GM23338 (cell line): ENCODE measurements around the gene SDHB. TPM values are rescaled to one million over a fixed set of nuclear protein-coding genes. Genes with fewer than 3 reads are reported as not detected.

Source experiments
- ATAC-seq: fragments of 200-7000 bp; cut with Tn5 transposase; 3 replicates; pipeline ENCODE4 v1.9.1; 2020
- DNase-seq: peaks from one replicate; pipeline ENCODE4 v3.0.0-alpha.2; 2015; ENCODE audit warnings: low spot score
- H2AFZ ChIP-seq: fragments of 200-600 bp; sonication (generic); 2 replicates; pipeline ENCODE4 v1.8.0; 2016; ENCODE audit warnings: antibody characterized with exemption, mild to moderate bottlenecking, moderate library complexity
- H3F3A ChIP-seq: fragments of 200-600 bp; sonication (generic); replicated peaks from 2 replicates; pipeline ENCODE4 v1.8.0; 2017; ENCODE audit warnings: antibody characterized with exemption, mixed run types, low read depth
- H3K27ac ChIP-seq: fragments of 200-600 bp; sonication (generic); 2 replicates; pipeline ENCODE4 v1.6.1; 2016; ENCODE audit warnings: low read depth
- H3K27me3 ChIP-seq: fragments of 200-600 bp; sonication (generic); 2 replicates; pipeline ENCODE4 v1.8.0; 2016; ENCODE audit warnings: mild to moderate bottlenecking, mixed run types, moderate library complexity; ENCODE audit not compliant: insufficient read depth
- H3K36me3 ChIP-seq: fragments of 200-600 bp; sonication (generic); 2 replicates; pipeline ENCODE4 v1.8.0; 2016; ENCODE audit warnings: mild to moderate bottlenecking; ENCODE audit not compliant: insufficient read depth
- H3K4me1 ChIP-seq: fragments of 200-600 bp; sonication (generic); 2 replicates; pipeline ENCODE4 v1.8.0; 2016; ENCODE audit warnings: mild to moderate bottlenecking, moderate library complexity; ENCODE audit not compliant: insufficient read depth
- H3K4me2 ChIP-seq: fragments of 200-600 bp; sonication (generic); 2 replicates; pipeline ENCODE4 v1.7.1; 2017; ENCODE audit warnings: mixed run types
- H3K4me3 ChIP-seq: fragments of 200-600 bp; sonication (generic); 2 replicates; pipeline ENCODE4 v1.6.1; 2016; ENCODE audit warnings: mixed run types
- H3K79me2 ChIP-seq: fragments of 200-600 bp; sonication (generic); replicated peaks from 2 replicates; pipeline ENCODE4 v1.8.0; 2017; ENCODE audit warnings: mild to moderate bottlenecking; ENCODE audit not compliant: insufficient read depth
- H3K9me2 ChIP-seq: fragments of 200-600 bp; sonication (generic); 2 replicates; pipeline ENCODE4 v1.8.0; 2017; ENCODE audit not compliant: insufficient read depth
- H4K20me1 ChIP-seq: fragments of 200-600 bp; sonication (generic); replicated peaks from 2 replicates; pipeline ENCODE4 v1.8.0; 2017; ENCODE audit warnings: mild to moderate bottlenecking; ENCODE audit not compliant: insufficient read depth
- H3K27ac Mint-ChIP-seq: 2 replicates; pipeline ENCODE4 v1.8.0; 2020; ENCODE audit warnings: inconsistent platforms, mild to moderate bottlenecking, moderate library complexity, mixed read lengths
- H3K27me3 Mint-ChIP-seq: 3 replicates; pipeline ENCODE4 v1.8.0; 2022; ENCODE audit warnings: low read depth, mild to moderate bottlenecking, moderate library complexity, mixed read lengths, inconsistent platforms; ENCODE audit not compliant: insufficient read depth, poor library complexity
- H3K36me3 Mint-ChIP-seq: 3 replicates; pipeline ENCODE4 v1.8.0; 2021; ENCODE audit warnings: low read depth, mild to moderate bottlenecking, inconsistent platforms, moderate library complexity, mixed read lengths
- H3K4me1 Mint-ChIP-seq: 3 replicates; pipeline ENCODE4 v1.8.0; 2020; ENCODE audit warnings: mild to moderate bottlenecking, inconsistent platforms, mixed read lengths
- H3K4me3 Mint-ChIP-seq: 3 replicates; pipeline ENCODE4 v1.8.0; 2021; ENCODE audit warnings: moderate library complexity, mild to moderate bottlenecking, inconsistent platforms, mixed read lengths
- H3K9me3 Mint-ChIP-seq: 3 replicates; pipeline ENCODE4 v1.8.0; 2020; ENCODE audit warnings: moderate library complexity, mild to moderate bottlenecking, inconsistent platforms, mixed read lengths
- EZH2 ChIP-seq: fragments of 200-600 bp; sonication (generic); IDR thresholded peaks from one replicate; pipeline ENCODE4 v1.8.0; 2017; ENCODE audit warnings: antibody characterized with exemption, mild to moderate bottlenecking, low read depth; ENCODE audit not compliant: unreplicated experiment
- EZH2phosphoT487 ChIP-seq: fragments of 200-600 bp; sonication (generic); IDR thresholded peaks from one replicate; pipeline ENCODE4 v1.8.1; 2018; ENCODE audit warnings: antibody characterized with exemption; ENCODE audit not compliant: unreplicated experiment
- NANOG ChIP-seq: IDR thresholded peaks from 2 replicates; pipeline ENCODE4 v1.6.1; 2016; ENCODE audit warnings: antibody characterized with exemption, borderline replicate concordance
- ZNF331 ChIP-seq: fragments of 250-450 bp; sonication (Bioruptor Pico); IDR thresholded peaks from 2 replicates; pipeline ENCODE4 v1.5.0; 2020; ENCODE audit warnings: low read depth, mild to moderate bottlenecking, moderate library complexity
- polyA plus RNA-seq: library from polyadenylated mRNA; unstranded; fragments of >200 nt; fragmentation: Nextera tagmentation; extraction: Ambion mirVana; gene quantifications from 2 replicates; pipeline ENCODE4 v1.2.1, GENCODE V29; 2016
- total RNA-seq: library from RNA; depleted of rRNA; stranded (reverse); fragments of >200 nt; shearing (Covaris generic); gene quantifications from 2 replicates; pipeline ENCODE4 v1.2.3, GENCODE V29; 2014
- TF ChIP-seq, protein P1 (sequence below), 2 experiments: fragments of 200-600 bp in 1 of 2; sonication (generic) in 1 of 2; conservative IDR thresholded peaks; 2 replicates each; pipeline versions ENCODE4 v1.5.1 to v1.6.1; 2016 to 2017; ENCODE audit warnings: antibody characterized with exemption in 2 of 2, low read depth in 2 of 2, mild to moderate bottlenecking in 2 of 2, moderate library complexity in 1 of 2
- TF ChIP-seq, protein P2 (sequence below): fragments of 250-450 bp; sonication (Bioruptor Pico); IDR thresholded peaks from 2 replicates; pipeline ENCODE4 v1.5.0; 2020; ENCODE audit warnings: mild to moderate bottlenecking, moderate library complexity

The SDHB gene
- total and polyA plus RNA-seq, 2 experiments from 2014 or later = 72.8 to 112 TPM

GRCh38 chr1:17075470-17076255, 21.8 kb upstream of the SDHB start:
- Histone ChIP-seq H3K4me2 (no peak overlapping the region), H3K36me3 (no peaks in the 10 kb centered on the region), H3K4me3 (no peak overlapping the region), H3K27ac (no peak overlapping the region), H3K9me2 (no peaks in the 10 kb centered on the region), H3K4me1 (no peaks in the 10 kb centered on the region), H2AFZ (no peak overlapping the region), H3F3A (no peaks in the 10 kb centered on the region), H4K20me1 (no peaks in the 10 kb centered on the region), H3K79me2 (no peaks in the 10 kb centered on the region), H3K27me3 (no peaks in the 10 kb centered on the region)
- peaks cover 5% of the 10 kb centered on the region for H3K27me3 Mint-ChIP-seq
- no peak overlapping the region for H3K4me3 Mint-ChIP-seq
- H3K9me3 Mint-ChIP-seq = no peaks in the 10 kb centered on the region
- H3K36me3 Mint-ChIP-seq = no peaks in the 10 kb centered on the region
- TF ChIP-seq, protein P1, sequence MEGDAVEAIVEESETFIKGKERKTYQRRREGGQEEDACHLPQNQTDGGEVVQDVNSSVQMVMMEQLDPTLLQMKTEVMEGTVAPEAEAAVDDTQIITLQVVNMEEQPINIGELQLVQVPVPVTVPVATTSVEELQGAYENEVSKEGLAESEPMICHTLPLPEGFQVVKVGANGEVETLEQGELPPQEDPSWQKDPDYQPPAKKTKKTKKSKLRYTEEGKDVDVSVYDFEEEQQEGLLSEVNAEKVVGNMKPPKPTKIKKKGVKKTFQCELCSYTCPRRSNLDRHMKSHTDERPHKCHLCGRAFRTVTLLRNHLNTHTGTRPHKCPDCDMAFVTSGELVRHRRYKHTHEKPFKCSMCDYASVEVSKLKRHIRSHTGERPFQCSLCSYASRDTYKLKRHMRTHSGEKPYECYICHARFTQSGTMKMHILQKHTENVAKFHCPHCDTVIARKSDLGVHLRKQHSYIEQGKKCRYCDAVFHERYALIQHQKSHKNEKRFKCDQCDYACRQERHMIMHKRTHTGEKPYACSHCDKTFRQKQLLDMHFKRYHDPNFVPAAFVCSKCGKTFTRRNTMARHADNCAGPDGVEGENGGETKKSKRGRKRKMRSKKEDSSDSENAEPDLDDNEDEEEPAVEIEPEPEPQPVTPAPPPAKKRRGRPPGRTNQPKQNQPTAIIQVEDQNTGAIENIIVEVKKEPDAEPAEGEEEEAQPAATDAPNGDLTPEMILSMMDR (conservative IDR thresholded peaks at IDR 0.05; ENCODE audit: low read depth in 2 of 2) = peak; percentile 53 to 68
- no peak for TF ChIP-seq ZNF331 (CRISPR knock-in tag)
- no peak for TF ChIP-seq EZH2
- TF ChIP-seq EZH2phosphoT487 = no peak
- TF ChIP-seq NANOG = no peak
- TF ChIP-seq, protein P2, sequence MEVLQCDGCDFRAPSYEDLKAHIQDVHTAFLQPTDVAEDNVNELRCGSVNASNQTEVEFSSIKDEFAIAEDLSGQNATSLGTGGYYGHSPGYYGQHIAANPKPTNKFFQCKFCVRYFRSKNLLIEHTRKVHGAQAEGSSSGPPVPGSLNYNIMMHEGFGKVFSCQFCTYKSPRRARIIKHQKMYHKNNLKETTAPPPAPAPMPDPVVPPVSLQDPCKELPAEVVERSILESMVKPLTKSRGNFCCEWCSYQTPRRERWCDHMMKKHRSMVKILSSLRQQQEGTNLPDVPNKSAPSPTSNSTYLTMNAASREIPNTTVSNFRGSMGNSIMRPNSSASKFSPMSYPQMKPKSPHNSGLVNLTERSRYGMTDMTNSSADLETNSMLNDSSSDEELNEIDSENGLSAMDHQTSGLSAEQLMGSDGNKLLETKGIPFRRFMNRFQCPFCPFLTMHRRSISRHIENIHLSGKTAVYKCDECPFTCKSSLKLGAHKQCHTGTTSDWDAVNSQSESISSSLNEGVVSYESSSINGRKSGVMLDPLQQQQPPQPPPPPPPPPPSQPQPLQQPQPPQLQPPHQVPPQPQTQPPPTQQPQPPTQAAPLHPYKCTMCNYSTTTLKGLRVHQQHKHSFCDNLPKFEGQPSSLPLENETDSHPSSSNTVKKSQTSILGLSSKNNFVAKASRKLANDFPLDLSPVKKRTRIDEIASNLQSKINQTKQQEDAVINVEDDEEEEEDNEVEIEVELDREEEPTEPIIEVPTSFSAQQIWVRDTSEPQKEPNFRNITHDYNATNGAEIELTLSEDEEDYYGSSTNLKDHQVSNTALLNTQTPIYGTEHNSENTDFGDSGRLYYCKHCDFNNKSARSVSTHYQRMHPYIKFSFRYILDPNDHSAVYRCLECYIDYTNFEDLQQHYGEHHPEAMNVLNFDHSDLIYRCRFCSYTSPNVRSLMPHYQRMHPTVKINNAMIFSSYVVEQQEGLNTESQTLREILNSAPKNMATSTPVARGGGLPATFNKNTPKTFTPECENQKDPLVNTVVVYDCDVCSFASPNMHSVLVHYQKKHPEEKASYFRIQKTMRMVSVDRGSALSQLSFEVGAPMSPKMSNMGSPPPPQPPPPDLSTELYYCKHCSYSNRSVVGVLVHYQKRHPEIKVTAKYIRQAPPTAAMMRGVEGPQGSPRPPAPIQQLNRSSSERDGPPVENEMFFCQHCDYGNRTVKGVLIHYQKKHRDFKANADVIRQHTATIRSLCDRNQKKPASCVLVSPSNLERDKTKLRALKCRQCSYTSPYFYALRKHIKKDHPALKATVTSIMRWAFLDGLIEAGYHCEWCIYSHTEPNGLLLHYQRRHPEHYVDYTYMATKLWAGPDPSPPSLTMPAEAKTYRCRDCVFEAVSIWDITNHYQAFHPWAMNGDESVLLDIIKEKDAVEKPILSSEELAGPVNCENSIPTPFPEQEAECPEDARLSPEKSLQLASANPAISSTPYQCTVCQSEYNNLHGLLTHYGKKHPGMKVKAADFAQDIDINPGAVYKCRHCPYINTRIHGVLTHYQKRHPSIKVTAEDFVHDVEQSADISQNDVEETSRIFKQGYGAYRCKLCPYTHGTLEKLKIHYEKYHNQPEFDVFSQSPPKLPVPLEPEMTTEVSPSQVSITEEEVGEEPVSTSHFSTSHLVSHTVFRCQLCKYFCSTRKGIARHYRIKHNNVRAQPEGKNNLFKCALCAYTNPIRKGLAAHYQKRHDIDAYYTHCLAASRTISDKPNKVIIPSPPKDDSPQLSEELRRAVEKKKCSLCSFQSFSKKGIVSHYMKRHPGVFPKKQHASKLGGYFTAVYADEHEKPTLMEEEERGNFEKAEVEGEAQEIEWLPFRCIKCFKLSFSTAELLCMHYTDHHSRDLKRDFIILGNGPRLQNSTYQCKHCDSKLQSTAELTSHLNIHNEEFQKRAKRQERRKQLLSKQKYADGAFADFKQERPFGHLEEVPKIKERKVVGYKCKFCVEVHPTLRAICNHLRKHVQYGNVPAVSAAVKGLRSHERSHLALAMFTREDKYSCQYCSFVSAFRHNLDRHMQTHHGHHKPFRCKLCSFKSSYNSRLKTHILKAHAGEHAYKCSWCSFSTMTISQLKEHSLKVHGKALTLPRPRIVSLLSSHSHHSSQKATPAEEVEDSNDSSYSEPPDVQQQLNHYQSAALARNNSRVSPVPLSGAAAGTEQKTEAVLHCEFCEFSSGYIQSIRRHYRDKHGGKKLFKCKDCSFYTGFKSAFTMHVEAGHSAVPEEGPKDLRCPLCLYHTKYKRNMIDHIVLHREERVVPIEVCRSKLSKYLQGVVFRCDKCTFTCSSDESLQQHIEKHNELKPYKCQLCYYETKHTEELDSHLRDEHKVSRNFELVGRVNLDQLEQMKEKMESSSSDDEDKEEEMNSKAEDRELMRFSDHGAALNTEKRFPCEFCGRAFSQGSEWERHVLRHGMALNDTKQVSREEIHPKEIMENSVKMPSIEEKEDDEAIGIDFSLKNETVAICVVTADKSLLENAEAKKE (CRISPR knock-in tag) = no peak
- no peak overlapping the region; the same call in 1 of the 2 replicates for H3K27ac Mint-ChIP-seq
- ATAC-seq (peak; percentile 94), DNase-seq (peak; percentile 84)
- peaks cover 4% of the 10 kb centered on the region; the same call in 2 of the 3 replicates for H3K4me1 Mint-ChIP-seq
